SK-N-SH (cell line): ENCODE results near the gene SLC25A51.

Experiments used
- CTCF ChIP-seq: fragments of 200-600 bp; sonication (generic); IDR thresholded peaks from 2 replicates; pipeline ENCODE4 v1.6.1; 2017; ENCODE audit warnings: antibody characterized with exemption, mild to moderate bottlenecking, moderate library complexity
- EP300 ChIP-seq, 2 experiments: IDR thresholded peaks; 2 replicates each; pipeline versions ENCODE4 v1.4.0 to v1.6.1; 2012; ENCODE audit warnings: borderline replicate concordance in 1 of 2, low read depth in 1 of 2, low read length in 1 of 2
- MAX ChIP-seq: IDR thresholded peaks from 2 replicates; pipeline ENCODE4 v1.4.0; 2012; ENCODE audit warnings: low read depth
- NRF1 ChIP-seq: IDR thresholded peaks from 2 replicates; pipeline ENCODE4 v1.6.1; 2012; ENCODE audit warnings: low read depth, mild to moderate bottlenecking, low read length
- PBX3 ChIP-seq: IDR thresholded peaks from 2 replicates; pipeline ENCODE4; 2012
- RAD21 ChIP-seq: IDR thresholded peaks from 2 replicates; pipeline ENCODE4 v1.6.1; 2012; ENCODE audit warnings: mild to moderate bottlenecking, low read length
- RFX5 ChIP-seq: IDR thresholded peaks from 2 replicates; pipeline ENCODE4 v1.6.1; 2012; ENCODE audit warnings: mild to moderate bottlenecking, improper control_type of control experiment, low read length
- RXRA ChIP-seq: IDR thresholded peaks from 2 replicates; pipeline ENCODE4 v1.4.0; 2012; ENCODE audit warnings: low read depth, mild to moderate bottlenecking, borderline replicate concordance
- SMC3 ChIP-seq: IDR thresholded peaks from 2 replicates; pipeline ENCODE4 v1.6.1; 2012; ENCODE audit warnings: low read depth, low read length, improper control_type of control experiment
- TAF1 ChIP-seq: IDR thresholded peaks from 2 replicates; pipeline ENCODE4 v1.6.1; 2012; ENCODE audit warnings: low read depth, mild to moderate bottlenecking, low read length, moderate library complexity, borderline replicate concordance
- TCF12 ChIP-seq: IDR thresholded peaks from 2 replicates; pipeline ENCODE4 v1.4.0; 2012
- USF2 ChIP-seq: fragments of 150-350 bp; IDR thresholded peaks from 2 replicates; pipeline ENCODE4 v1.6.1; 2017; ENCODE audit warnings: antibody characterized with exemption, low read length, low read depth, borderline replicate concordance
- ZBTB33 ChIP-seq: IDR thresholded peaks from 2 replicates; pipeline ENCODE4 v1.4.0; 2012; ENCODE audit warnings: low read depth, borderline replicate concordance

- TF ChIP-seq SMC3, result no peak
- TF ChIP-seq PBX3, result no peak
- no peak for TF ChIP-seq CTCF
- no peak for TF ChIP-seq RXRA
- no peak for TF ChIP-seq MAX
- TF ChIP-seq USF2, result no peak
- TF ChIP-seq RAD21, result no peak
- no peak for TF ChIP-seq NRF1
- no peak for TF ChIP-seq TCF12
- no peak for TF ChIP-seq EP300 (IDR thresholded peaks at IDR 0.05; ENCODE audit: borderline replicate concordance in 1 of 2, low read depth in 1 of 2, low read length in 1 of 2)
- no peak for TF ChIP-seq RFX5
- no peak for TF ChIP-seq ZBTB33
- no peak for TF ChIP-seq TAF1
These were observed 64.1 kb downstream of the SLC25A51 start for GRCh38 chr9:37839496-37840461.
